ENCODE measurements around the gene KANK4.

- TF ChIP-seq CTCF (IDR thresholded peaks at IDR 0.05 in 4 of 5, conservative IDR thresholded peaks at IDR 0.05 in 1 of 5) (no peak), POLR2A (IDR thresholded peaks at IDR 0.05) (no peak)
These were observed 53.0 kb downstream of the KANK4 start for GRCh38 chr1:62265956-62266935.

All from gastrocnemius medialis (tissue), 4 donors.